Neural cell (in vitro differentiated cells): ENCODE results near the gene DCLK1.

Experiments
- CTCF ChIP-seq: fragments of 450-650 bp; IDR thresholded peaks from 2 replicates; pipeline ENCODE4 v1.5.1; 2014; ENCODE audit warnings: antibody characterized with exemption, mild to moderate bottlenecking, moderate library complexity; ENCODE audit not compliant: poor library complexity, severe bottlenecking
- EZH2 ChIP-seq: fragments of 200-600, 300-800 bp; shearing (Covaris generic), sonication (generic); IDR thresholded peaks from 2 replicates; pipeline ENCODE4 v1.6.1; 2014; ENCODE audit warnings: antibody characterized with exemption, low read length, borderline replicate concordance, mild to moderate bottlenecking; ENCODE audit not compliant: insufficient read depth, poor library complexity, severe bottlenecking
- RAD21 ChIP-seq: fragments of 450-650 bp; conservative IDR thresholded peaks from 2 replicates; pipeline ENCODE4 v1.6.1; 2014; ENCODE audit warnings: antibody characterized with exemption, mild to moderate bottlenecking, moderate library complexity
- REST ChIP-seq: IDR thresholded peaks from 2 replicates; pipeline ENCODE4 v1.6.1; 2012; ENCODE audit warnings: borderline replicate concordance
- SMC3 ChIP-seq: fragments of 450-650 bp; conservative IDR thresholded peaks from 2 replicates; pipeline ENCODE4 v1.6.1; 2014; ENCODE audit warnings: antibody characterized with exemption, mild to moderate bottlenecking, moderate library complexity; ENCODE audit not compliant: poor library complexity
- TAF1 ChIP-seq: IDR thresholded peaks from 2 replicates; pipeline ENCODE4 v1.6.1; 2012; ENCODE audit warnings: low read depth

- TF ChIP-seq CTCF (no peak), EZH2 (no peak), REST (no peak), TAF1 (no peak), SMC3 (no peak), RAD21 (no peak)
Measured at GRCh38 chr13:35874704-35875103, 256.5 kb downstream of the DCLK1 start.
